HG03064 (cell line): ENCODE results near the gene ALG14.
A peak's percentile ranks its signal among the peaks of the same experiment; 100 is the strongest.

Experiments
- ATAC-seq: cut with Tn5 transposase; IDR thresholded peaks from one replicate; pipeline ENCODE4 v1.9.1; 2021; ENCODE audit warnings: low read depth; ENCODE audit not compliant: unreplicated experiment

Gene ALG14

DNA sequence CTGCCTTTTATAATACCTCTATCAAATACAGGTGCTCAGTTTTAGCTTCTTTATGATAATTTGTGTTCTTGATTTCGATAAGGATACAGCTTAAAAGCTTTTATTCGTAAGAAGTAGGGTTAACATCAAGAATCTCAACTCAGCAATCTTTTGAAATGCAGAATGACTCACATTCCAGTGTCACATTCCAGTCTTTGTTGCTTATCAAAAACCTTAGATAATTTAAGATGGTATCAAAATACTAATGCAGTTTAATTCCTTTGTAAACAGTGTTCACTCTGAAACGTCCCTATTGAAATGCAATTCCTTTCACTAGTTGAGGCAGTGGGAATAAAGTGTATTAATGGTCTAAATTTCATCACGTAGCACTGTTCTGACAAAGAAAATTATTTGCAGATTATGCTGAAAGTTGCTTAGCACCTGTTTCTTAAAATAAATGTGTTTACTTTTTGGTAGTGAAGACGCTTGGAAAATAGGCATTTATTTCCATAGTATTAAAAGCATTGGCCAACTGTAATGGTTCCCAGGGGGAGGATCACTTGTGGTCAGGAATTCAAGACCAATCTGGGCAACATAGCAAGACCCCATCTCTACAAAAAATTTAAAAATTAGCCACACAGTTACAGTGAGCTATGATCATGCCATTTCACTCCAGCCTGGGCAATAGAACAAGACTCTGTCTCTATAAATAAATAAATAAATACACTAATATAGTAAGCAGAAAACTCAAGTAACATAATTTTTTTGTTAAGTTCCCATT, 135.7 kb downstream of the ALG14 start:
- no peak for ATAC-seq

DNA sequence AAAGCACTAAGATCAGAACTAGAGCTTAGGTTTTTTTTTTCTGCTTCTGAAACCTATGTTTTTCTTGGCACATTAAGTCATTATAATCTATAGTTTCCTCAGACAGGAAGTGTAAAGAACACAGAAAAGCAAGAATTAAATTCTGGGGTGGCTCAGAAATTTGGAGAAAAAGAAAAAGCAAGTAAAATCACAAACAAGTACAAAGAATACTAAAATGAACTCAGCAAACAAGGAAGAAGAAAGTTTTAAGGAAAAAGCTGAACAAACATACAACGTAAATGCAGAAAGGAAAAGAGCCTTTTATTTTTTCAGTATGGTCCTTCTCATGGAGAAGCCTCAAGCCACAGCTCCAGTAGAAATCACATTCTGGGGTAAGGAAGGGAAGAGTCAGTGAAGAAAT, 137.3 kb downstream of the ALG14 start:
- ATAC-seq = no peak

- no peak for ATAC-seq
Observed at GRCh38 chr1:94935034-94935433, 137.7 kb downstream of the ALG14 start.

GRCh38 chr1:94934551-94934950, 138.2 kb downstream of the ALG14 start:
- no peak for ATAC-seq

DNA sequence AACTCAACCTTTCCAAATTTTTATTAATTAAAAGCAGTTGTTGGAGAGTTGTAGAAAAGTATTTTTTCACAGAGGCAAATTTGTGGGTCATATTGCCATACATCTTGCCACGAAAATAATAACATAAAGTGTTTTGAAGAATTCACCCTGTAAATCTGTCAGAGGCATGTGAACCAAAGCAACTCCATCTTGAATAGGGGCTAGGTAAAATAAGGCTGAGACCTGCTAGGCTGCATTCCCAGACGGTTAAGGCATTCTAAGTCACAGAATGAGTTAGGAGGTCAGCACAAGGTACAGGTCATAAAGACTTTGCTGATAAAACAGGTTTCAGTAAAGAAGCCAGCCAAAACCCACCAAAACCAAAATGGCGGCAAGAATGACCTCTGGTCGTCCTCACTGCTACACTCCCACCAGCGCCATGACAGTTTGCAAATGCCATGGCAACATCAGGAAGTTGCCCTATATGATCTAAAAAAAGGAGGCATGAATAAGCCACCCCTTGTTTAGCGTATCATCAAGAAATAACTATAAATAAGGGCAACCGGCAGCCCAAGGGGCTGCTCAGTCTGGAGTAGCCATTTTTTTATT, 141.4 kb downstream of the ALG14 start:
- ATAC-seq = no peak

- no peak for ATAC-seq
Observed at GRCh38 chr1:94929351-94930217, 143.2 kb downstream of the ALG14 start.

GRCh38 chr1:94928293-94928939, 144.3 kb downstream of the ALG14 start:
- ATAC-seq = no peak

DNA sequence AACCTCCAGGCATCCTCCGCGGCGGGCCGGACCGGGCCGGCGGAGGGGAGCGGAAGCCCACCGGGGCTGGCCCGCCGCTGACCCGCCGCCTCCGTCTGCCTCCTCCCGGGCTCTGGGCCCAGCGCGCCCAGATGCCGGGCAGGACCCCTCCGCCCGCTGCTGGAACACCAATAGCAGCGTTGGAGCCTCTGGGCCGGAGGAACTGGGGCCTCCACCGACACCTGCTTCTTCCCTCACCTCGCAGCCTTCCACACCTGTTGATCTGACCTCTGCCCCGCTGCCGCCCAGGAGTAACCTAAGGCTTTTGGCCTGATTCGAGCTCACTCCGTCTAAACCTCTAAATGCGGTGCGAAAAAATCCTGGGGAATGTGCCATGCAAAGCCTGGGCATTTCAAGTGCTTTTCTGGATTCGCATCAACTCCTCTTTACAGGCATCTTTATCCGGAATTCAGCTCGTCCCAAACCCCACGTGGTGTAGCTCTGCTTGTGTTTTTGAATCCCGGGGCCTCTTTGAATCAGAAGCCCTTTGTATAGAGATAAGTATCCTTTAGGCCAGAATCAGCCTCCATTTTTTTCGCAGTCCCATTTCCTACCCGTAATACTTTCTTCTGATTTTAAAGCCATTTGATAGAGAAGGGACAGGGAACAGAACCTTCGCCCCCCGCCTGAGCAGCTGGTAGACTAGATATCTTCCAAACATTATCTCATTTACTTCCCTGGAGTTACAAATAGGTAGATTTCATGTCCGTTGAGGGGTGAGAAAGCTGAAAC, 145.2 kb downstream of the ALG14 start:
- ATAC-seq = no peak

- ATAC-seq = peak; percentile 71
Observed at GRCh38 chr1:94926915-94927404, 145.8 kb downstream of the ALG14 start, which contains the start of gene CNN3. Gene CNN3, minus strand, starts transcription at chr1:94927110. Its CDS starts 216 bp downstream, at chr1:94926894.

DNA sequence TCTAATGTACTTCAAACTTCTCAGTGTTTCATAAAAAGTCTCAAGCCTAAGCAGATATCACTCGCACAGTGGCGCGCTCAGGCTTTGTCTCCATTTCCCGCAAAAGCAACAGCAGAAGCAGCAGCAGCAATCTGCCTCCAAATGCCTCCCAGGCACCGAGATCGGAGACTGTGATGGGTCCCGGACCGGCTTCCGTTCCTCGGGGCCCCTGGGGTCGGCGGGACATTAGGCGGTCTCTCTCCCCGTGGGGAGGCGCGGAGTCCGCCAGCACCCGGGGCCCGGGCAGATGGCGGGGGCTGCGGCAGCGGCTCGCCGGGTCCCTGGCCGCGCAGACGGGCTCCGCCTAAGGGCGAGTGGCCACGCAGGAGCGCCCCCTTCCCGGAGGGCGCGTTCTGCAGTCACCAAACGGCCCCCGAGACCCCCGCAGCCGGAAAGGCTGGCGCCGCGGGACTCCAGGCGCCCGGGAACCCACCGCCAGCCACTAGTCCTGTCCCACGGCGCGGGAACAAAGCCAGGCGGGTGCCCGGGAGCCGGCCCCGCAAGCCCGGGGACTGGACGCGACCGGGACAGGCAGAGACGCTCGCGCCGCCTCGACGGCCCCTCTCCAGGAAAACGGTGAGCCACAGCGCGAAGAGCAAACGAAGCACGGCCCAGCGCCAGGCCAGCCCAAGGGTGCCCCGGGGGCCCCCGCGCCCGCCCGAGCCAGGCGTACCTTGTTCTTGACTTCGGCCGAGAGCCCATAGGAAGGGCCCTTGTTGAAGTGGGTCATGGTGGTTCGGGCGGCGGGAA, 146.4 kb downstream of the ALG14 start:
- peak; percentile 20 for ATAC-seq

GRCh38 chr1:94925561-94926125, 147.1 kb downstream of the ALG14 start:
- no peak for ATAC-seq

GRCh38 chr1:94925004-94925403, 147.7 kb downstream of the ALG14 start:
- no peak for ATAC-seq
